GM21825 (cell line): ENCODE data around the gene MSI1.

ENCODE experiments used
- ATAC-seq: cut with Tn5 transposase; IDR thresholded peaks from one replicate; pipeline ENCODE4 v1.9.1; 2021; ENCODE audit warnings: mild to moderate bottlenecking, moderate library complexity; ENCODE audit not compliant: unreplicated experiment

Gene MSI1

DNA sequence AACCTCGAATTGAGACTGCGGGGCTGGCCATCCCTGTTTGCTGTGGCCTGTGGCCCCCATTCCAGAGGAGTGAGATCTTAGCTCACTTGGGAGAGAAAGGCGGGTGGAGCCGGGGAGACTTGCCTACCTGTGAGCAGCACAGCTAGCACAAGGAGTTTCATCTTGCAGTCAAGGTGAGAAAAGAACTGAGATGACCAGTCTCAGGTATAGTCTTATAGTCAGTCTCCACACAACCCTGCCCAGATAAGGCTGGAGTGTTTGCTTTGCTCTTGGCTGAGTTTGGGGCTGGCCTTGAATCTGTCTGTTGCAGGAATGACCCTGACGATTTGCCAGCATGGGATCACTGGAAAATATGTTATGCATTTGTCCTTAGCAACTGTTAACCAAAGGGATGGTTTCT lies 41.4 kb downstream of the MSI1 start, which contains the start of gene PLA2G1B:
Gene PLA2G1B (minus strand): TSS at position 187 of the 400 bp plus-strand sequence. CDS start 26 bp downstream, at position 161.
- ATAC-seq: no peak

GRCh38 chr12:120324841-120325417 lies 44.0 kb downstream of the MSI1 start:
- no peak for ATAC-seq

- no peak for ATAC-seq
Measured at GRCh38 chr12:120323772-120324171, 45.2 kb downstream of the MSI1 start.

- ATAC-seq: no peak
Measured at GRCh38 chr12:120321382-120322202, 47.4 kb downstream of the MSI1 start.

DNA sequence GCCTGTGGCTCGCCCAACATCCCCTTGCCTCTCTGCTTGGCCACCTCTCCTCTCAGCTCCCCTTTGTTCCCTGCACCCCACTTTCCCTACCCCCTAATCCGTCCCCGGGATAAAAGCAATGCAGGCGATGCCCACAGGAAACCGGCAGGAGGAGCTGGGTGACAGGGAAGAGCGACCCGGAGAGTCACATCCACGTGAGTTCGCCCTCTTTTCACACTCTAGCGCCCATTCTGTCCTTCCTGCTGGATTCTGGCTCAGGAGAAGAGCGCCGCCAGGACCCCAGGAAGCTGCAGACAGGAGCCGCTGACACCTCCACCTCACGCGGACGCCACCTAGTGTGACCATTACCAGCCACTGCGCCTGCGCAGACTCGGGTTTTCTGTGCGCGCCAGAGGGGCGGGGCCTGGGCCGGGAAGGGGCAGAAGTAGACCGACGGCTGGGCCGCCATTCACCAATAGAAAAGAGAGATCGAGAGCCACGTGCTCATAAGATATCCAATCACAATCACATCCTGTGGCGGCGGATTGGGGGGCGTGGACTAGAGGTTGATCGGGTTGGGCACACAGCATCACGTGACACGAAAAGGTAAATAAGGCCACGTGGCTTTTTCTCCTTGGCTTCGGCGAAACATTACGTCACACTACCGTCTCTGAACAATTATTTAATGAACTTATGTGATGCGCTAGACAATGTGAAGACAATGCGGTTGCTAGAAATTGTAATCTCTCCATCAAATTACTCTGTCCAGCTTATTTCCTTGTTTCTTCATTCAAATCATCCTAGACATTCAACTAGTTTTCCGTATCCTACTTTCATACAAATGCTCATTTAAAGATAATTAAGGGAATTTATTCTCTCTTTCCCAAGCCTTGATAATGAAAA lies 51.5 kb downstream of the MSI1 start:
- peak; percentile 98 for ATAC-seq

GRCh38 chr12:120316798-120317223 lies 52.2 kb downstream of the MSI1 start:
- no peak for ATAC-seq

- ATAC-seq: no peak
Measured at GRCh38 chr12:120314220-120314619, 54.7 kb downstream of the MSI1 start.

GRCh38 chr12:120301962-120302815 lies 66.8 kb downstream of the MSI1 start, which contains the start of gene SIRT4:
TSS of gene SIRT4 (plus strand) at chr12:120302321. CDS start at chr12:120303562, 1,241 bp downstream.
- peak; percentile 92 for ATAC-seq

DNA sequence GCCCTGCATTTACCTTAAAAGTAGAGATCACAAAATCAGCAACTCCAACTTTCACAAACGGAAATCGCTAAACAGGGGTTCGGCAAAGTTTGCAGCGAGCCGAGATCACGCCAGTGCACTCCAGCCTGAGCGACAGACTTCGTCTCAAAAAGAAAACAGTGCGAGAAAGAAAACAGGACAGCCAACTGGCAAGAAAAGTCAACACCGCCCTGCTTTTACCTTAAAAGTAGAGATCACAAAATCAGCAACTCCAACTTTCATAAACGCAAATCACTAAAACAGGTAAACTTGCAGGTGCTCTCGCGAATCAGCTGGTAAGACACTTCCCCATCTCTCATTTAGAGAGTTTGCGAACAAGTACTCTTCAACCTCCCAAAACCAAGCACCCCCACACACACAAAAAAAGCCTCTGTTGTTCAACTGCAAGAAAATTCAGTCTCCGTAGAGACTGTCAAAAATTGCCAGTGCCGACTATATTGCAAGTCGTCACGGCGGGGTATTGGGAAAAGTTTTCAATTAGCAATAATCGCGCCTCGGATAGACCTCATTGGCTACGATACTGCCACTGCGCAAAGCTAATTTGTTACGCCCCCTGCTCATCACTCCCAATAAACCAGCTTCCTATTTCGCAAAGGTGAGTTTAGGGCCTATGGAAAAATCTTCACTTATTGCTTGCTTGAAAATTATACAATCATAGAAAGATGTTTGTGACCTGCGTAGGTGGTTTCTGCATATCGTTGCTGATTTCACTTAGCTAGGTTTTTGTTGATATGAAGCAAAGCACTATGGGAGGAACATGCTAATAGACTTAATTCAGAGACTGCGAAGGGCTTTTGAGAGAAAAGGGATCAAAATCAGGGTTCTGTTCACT lies 76.1 kb downstream of the MSI1 start, which contains the start of gene RNU4-1:
Gene RNU4-1 (minus strand): TSS at position 577 of the 871 bp plus-strand sequence.
- peak; percentile 41 for ATAC-seq

DNA sequence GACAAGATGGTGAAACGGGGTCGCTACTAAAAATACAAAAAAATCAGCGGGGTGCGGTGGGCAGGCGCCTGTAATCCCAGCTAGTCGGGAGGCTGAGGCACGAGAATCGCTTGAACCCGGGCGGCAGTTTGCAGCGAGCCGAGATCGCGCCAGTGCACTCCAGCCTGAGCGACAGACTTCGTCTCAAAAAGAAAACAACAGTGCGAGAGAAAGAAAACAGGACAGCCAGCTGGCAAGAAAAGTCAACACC lies 76.6 kb downstream of the MSI1 start:
- ATAC-seq: peak; percentile 1
